GM12873 (cell line): Measurements from ENCODE around the gene PIK3R1.

Experiments
- CTCF ChIP-seq: IDR thresholded peaks from 2 replicates; pipeline ENCODE4 v1.5.1; 2012; ENCODE audit warnings: low read depth, mild to moderate bottlenecking, moderate library complexity, low read length, control low read depth; ENCODE audit not compliant: insufficient read depth; ENCODE audit errors: missing control alignments

PIK3R1 gene

GRCh38 chr5:68239487-68239886 is 23.9 kb downstream of the PIK3R1 start:
- no peak for TF ChIP-seq CTCF

GRCh38 chr5:68240202-68240601 is 24.6 kb downstream of the PIK3R1 start:
- TF ChIP-seq CTCF: no peak

GRCh38 chr5:68240771-68241170 is 25.2 kb downstream of the PIK3R1 start:
- TF ChIP-seq CTCF: no peak

- TF ChIP-seq CTCF: no peak
Observed at GRCh38 chr5:68242743-68243142, 27.2 kb downstream of the PIK3R1 start.

GRCh38 chr5:68243251-68243650 is 27.7 kb downstream of the PIK3R1 start:
- no peak for TF ChIP-seq CTCF

GRCh38 chr5:68243681-68244080 is 28.1 kb downstream of the PIK3R1 start:
- TF ChIP-seq CTCF: no peak

GRCh38 chr5:68245319-68245718 is 29.8 kb downstream of the PIK3R1 start:
- no peak for TF ChIP-seq CTCF

- TF ChIP-seq CTCF: peak; percentile 24
Observed at GRCh38 chr5:68246802-68247201, 31.2 kb downstream of the PIK3R1 start.
